GM18517 (cell line): ENCODE measurements around the gene TRIM25.

Experiments used
- ATAC-seq: cut with Tn5 transposase; IDR thresholded peaks from one replicate; pipeline ENCODE4 v1.9.1; 2021; ENCODE audit warnings: mild to moderate bottlenecking, moderate library complexity; ENCODE audit not compliant: unreplicated experiment

Gene TRIM25

DNA sequence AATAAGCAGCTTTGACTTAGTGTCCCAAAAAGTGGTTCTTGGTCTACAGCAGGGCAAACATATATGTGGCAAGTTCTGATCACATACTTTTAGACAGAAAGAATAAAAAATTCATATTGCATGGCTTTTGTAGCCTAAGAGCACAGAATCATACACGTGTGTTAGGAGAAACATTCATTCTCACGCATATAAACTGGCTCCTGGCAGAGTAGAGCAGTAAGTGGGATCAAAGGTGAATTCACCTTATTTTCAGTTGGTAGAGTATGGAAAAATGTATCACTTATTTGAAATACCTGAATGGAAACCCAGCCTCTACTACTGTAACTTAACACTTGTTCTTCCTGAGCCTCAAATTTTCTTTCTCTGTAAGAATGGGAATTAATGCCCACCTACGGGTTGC is 45.1 kb downstream of the TRIM25 start:
- ATAC-seq = no peak

- no peak for ATAC-seq
These were observed 45.9 kb downstream of the TRIM25 start for GRCh38 chr17:56867948-56868376.

GRCh38 chr17:56866496-56866895 is 47.4 kb downstream of the TRIM25 start:
- ATAC-seq = no peak

DNA sequence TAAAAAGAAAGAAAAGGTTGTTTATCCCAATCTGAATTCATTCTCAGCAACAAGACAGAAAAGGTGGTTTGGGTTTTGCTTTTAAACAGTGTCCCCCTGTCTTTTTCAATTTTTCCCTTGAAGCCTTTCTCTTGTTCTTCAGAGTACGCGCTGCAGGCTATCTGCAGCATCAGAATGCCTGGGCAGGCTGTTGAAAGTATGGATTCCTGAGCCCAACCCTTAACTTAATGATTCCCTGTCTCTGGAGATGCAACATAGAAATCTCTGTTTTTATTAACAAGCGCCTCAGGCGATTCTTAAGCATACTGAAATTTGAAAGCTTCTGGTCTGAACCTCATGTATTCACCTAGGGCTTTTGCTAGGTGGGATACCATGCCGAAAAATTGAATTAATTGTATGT is 47.8 kb downstream of the TRIM25 start:
- no peak for ATAC-seq

DNA sequence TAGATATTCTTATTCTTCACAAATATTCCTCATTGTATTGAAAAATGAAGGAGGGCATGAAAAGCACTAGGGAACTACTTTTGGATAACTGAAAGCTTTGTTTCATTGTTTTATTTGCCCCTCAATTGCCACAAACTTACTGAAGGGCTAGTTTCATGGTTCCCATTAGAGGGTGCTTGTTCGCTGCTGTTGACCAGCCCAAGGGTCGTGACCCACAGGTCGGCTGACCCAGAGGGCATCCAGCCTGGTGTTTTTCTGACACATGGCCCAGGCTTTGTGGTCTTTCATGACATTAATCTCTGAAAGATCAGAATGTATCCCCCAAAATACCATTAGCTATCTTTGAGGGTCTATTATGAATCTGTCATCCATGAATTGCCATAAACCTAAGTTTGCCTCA is 49.9 kb downstream of the TRIM25 start:
- ATAC-seq = no peak

DNA sequence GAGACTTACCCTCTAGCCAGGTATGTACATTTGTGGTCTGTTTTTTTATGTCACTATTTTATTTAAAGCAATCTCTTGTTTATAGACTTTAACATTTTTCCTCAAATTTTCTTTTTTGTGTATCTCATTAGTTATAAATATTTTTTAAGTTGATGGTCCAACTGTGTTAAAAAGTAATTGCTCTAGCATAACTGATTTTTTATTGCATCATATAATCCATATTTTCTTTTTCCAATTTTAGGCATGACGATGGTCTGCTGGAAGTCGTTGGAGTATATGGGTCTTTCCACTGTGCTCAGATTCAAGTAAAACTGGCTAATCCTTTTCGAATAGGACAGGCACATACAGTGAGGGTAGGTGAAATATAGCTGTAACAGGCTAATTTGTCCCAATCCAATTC is 52.0 kb downstream of the TRIM25 start:
- no peak for ATAC-seq

GRCh38 chr17:56851008-56851407 is 62.8 kb downstream of the TRIM25 start:
- no peak for ATAC-seq

GRCh38 chr17:56850591-56850990 is 63.3 kb downstream of the TRIM25 start:
- no peak for ATAC-seq

- ATAC-seq = no peak
These were observed 64.7 kb downstream of the TRIM25 start for GRCh38 chr17:56849131-56849530.

DNA sequence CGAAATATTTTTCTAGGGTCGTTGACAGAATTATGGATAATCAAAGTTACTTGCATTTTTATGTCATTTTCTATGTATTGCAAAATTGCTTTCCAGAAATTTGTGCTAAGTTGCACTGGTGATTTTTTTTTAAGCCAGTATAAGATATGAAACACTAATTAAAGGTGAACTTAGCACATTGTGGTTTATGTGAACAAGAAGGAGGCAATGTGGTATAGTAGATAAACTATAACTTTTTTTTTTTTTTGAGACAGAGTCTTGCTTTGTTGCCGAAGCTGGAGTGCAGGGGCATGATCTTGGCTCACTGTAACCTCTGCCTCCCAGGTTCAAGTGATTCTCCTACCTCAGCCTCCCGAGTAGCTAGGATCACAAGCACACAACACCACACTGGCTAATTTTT is 66.7 kb downstream of the TRIM25 start:
- no peak for ATAC-seq

- ATAC-seq = no peak
These were observed 67.9 kb downstream of the TRIM25 start for GRCh38 chr17:56845934-56846333.

- ATAC-seq = no peak
These were observed 71.3 kb downstream of the TRIM25 start for GRCh38 chr17:56842577-56842976.

GRCh38 chr17:56838687-56839086 is 75.2 kb downstream of the TRIM25 start:
- no peak for ATAC-seq
